T-helper 1 cell treated with Interleukin-12 subunit alpha and Interleukin-12 subunit beta and Interleukin-4 antibody, amounts not matched to agents 30 μg/mL and 1 μg/mL, for 36 hours (primary cell): Measurements from ENCODE around the gene CD93.

Experiments used
- H3K27ac Mint-ChIP-seq: one replicate; pipeline ENCODE4 v1.8.0; 2021; ENCODE audit warnings: mild to moderate bottlenecking, mixed read lengths
- H3K27me3 Mint-ChIP-seq: one replicate; pipeline ENCODE4 v1.8.0; 2021; ENCODE audit warnings: low read depth, mixed read lengths
- H3K36me3 Mint-ChIP-seq: one replicate; pipeline ENCODE4 v1.8.0; 2021; ENCODE audit warnings: low read depth, mixed read lengths
- H3K4me1 Mint-ChIP-seq: one replicate; pipeline ENCODE4 v1.8.0; 2021; ENCODE audit warnings: low read depth, mixed read lengths
- H3K4me3 Mint-ChIP-seq: one replicate; pipeline ENCODE4 v1.8.0; 2021; ENCODE audit warnings: mild to moderate bottlenecking, moderate library complexity, mixed read lengths
- H3K9me3 Mint-ChIP-seq: one replicate; pipeline ENCODE4 v1.8.0; 2021; ENCODE audit warnings: mixed read lengths

CD93 gene

GRCh38 chr20:23114448-23115082, 28.4 kb upstream of the CD93 start:
- Mint-ChIP-seq H3K9me3 (no peaks in the 10 kb centered on the region), H3K36me3 (no peaks in the 10 kb centered on the region), H3K27ac (no peak overlapping the region), H3K27me3 (no peaks in the 10 kb centered on the region), H3K4me1 (no peaks in the 10 kb centered on the region), H3K4me3 (no peak overlapping the region)

DNA sequence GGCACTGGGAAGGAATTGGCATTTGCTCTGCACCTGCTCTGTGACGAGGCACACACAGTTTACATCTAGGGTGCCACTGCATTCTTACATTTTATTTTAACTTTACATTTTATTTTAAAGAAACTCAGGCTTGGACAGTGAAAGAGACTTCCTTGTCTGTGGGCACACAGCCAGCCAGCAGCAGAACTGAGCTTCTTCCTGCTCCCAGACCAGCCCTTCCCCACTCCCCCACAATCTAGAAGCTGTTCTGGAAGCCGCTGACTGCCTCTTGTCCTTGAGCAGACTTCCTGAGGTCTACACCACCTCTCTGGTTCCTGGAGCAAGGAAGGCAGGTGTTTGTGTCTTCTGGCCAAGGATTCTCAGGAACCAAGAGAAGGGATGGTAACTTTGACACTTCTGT, 27.9 kb upstream of the CD93 start:
- Mint-ChIP-seq H3K36me3 (no peaks in the 10 kb centered on the region), H3K4me1 (no peaks in the 10 kb centered on the region), H3K27me3 (no peaks in the 10 kb centered on the region), H3K9me3 (no peaks in the 10 kb centered on the region), H3K27ac (no peak overlapping the region), H3K4me3 (no peak overlapping the region)

DNA sequence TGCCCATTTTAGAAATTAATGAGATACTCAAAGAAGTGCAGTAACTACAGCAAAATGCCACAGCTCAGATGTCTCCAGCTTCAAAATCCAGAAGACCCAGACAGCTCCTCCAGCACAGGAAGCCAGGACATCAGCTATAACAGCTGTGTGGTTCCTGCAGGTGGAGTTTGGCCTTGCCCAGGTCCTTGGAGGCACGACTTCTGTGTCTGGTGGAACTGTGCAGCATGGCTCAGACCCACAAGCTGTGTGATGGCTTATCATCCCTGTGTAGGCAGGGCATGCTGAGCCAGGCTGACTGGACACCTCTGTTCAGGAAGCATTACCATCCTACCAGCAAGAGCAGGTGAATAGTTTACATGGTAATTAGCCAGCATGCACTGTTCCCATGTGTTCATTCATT, 26.5 kb upstream of the CD93 start:
- Mint-ChIP-seq H3K27ac (no peak overlapping the region), H3K4me1 (no peaks in the 10 kb centered on the region), H3K4me3 (no peak overlapping the region), H3K36me3 (no peaks in the 10 kb centered on the region), H3K9me3 (no peaks in the 10 kb centered on the region), H3K27me3 (peaks cover 5% of the 10 kb centered on the region)

DNA sequence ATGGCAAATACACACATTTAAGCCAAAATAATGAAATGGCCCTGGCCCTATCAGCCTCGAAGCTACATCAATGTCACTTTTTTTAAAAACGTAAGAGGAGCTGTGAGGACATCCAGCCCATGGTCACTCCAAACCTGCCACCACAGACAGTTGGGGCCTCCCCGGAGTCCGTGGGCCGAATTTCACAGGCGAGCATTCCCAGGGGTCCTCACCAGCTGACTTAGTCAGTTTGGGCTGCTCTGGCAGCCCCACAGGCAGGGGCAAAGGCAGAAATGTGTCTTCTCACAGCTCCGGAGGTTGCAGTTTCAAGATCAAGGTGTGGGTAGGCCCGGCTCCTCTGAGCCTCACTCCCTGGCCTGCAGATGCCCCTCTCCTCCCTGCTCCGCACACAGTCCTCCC, 25.8 kb upstream of the CD93 start:
- H3K36me3 Mint-ChIP-seq: no peaks in the 10 kb centered on the region
- no peaks in the 10 kb centered on the region for H3K4me1 Mint-ChIP-seq
- no peak overlapping the region for H3K4me3 Mint-ChIP-seq
- no peaks in the 10 kb centered on the region for H3K9me3 Mint-ChIP-seq
- peaks cover 5% of the 10 kb centered on the region for H3K27me3 Mint-ChIP-seq
- no peak overlapping the region for H3K27ac Mint-ChIP-seq

DNA sequence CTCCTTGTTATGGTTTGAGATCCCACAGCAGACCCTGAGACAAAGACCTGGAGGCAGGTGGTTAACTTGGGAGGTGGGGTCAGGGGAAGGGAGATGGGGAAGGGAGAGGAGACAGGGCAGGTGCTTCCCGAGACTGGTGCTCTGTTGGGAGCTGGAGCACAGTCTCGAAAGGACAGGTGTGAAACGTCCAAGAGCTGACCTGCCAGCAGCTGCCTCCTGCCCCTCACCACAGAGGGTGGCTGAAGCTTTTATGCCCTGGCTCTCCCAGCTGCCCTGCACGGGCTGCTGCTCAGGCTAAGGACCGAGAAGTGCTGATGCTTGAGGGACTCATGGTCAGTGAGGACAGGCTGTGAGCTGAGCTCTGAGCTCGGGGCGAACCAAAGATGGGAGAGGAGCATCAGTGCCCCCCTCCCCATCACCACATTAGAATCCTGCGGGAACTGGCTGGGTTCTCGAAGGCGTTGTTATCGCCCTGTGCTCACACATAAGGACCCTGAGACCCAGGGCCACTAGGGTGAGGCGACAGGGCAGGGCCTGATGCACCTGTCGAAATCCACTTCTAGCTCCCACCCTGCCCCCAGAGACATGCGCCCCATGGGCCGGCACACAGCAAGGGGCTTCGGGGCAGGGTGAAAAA, 25.3 kb upstream of the CD93 start:
- H3K36me3 Mint-ChIP-seq: no peaks in the 10 kb centered on the region
- H3K4me1 Mint-ChIP-seq: no peaks in the 10 kb centered on the region
- H3K27me3 Mint-ChIP-seq: peaks cover 5% of the 10 kb centered on the region
- H3K4me3 Mint-ChIP-seq: no peak overlapping the region
- no peak overlapping the region for H3K27ac Mint-ChIP-seq
- H3K9me3 Mint-ChIP-seq: no peaks in the 10 kb centered on the region

- H3K4me3 Mint-ChIP-seq: no peak overlapping the region
- H3K27me3 Mint-ChIP-seq: peaks cover 5% of the 10 kb centered on the region
- H3K36me3 Mint-ChIP-seq: no peaks in the 10 kb centered on the region
- no peak overlapping the region for H3K27ac Mint-ChIP-seq
- no peaks in the 10 kb centered on the region for H3K9me3 Mint-ChIP-seq
- no peaks in the 10 kb centered on the region for H3K4me1 Mint-ChIP-seq
These were observed 22.7 kb upstream of the CD93 start for GRCh38 chr20:23108871-23109270.

GRCh38 chr20:23107466-23107865, 21.3 kb upstream of the CD93 start:
- Mint-ChIP-seq H3K4me1 (no peaks in the 10 kb centered on the region), H3K4me3 (no peak overlapping the region), H3K9me3 (no peaks in the 10 kb centered on the region), H3K27me3 (peaks cover 5% of the 10 kb centered on the region), H3K27ac (no peak overlapping the region), H3K36me3 (no peaks in the 10 kb centered on the region)

DNA sequence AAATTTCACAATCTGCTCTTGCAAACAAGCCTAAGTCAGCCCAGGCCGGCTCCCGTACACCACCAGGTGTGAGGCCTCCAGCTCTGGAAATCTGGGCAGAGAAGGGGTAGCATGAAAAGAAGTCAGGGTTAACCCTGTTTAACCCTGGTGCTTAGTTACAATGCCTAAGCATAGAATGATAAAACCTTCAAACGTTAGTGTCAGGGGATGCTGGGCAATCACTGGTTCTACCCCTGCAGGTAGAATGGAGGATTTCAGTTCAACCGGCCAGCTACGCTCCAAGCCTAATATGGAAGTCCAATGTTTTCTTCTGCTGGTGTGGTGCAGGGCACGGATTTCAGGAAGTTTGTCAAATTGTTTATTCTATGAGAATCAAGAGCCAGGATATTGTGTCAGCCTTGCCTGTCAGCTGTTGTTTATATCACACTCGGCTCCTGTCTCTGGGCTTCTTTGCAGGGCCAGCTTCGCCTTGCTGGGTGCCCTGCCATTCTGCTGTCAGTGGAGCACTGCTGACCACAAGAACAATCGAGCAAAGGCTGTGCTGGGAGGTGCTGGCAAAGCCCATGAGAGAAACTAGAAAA, 20.2 kb upstream of the CD93 start:
- Mint-ChIP-seq H3K4me3 (no peak overlapping the region), H3K9me3 (no peaks in the 10 kb centered on the region), H3K36me3 (no peaks in the 10 kb centered on the region), H3K27ac (no peak overlapping the region), H3K27me3 (peaks cover 5% of the 10 kb centered on the region), H3K4me1 (no peaks in the 10 kb centered on the region)

DNA sequence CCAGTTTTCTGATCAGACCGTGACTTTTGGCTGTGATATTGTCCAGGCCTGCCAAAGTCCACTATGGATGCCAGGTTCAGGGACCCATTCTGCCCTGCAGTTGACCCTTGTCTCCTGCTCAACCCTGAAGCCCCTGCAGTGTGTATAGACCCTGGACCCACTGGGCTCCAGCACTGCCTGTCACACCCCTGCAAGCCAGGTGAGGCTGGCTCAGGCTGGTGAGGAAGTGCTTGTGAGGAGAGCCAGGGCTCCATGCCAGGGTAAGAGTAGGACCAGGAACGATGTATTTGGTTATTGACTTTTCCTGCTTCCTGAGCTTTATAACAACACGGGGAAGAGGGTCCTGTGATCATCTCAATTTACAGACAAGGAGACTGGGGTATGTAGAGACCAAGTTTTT, 19.1 kb upstream of the CD93 start:
- no peak overlapping the region for H3K27ac Mint-ChIP-seq
- H3K36me3 Mint-ChIP-seq: no peaks in the 10 kb centered on the region
- peaks cover 5% of the 10 kb centered on the region for H3K27me3 Mint-ChIP-seq

GRCh38 chr20:23103284-23104018, 17.3 kb upstream of the CD93 start:
- Mint-ChIP-seq H3K4me3 (no peak overlapping the region), H3K27me3 (peaks cover 1% of the 10 kb centered on the region), H3K27ac (no peak overlapping the region), H3K36me3 (no peaks in the 10 kb centered on the region), H3K9me3 (no peaks in the 10 kb centered on the region), H3K4me1 (no peaks in the 10 kb centered on the region)

More for the DNA sequence above, 19.1 kb upstream of the CD93 start:
- no peaks in the 10 kb centered on the region for H3K4me1 Mint-ChIP-seq
- no peaks in the 10 kb centered on the region for H3K9me3 Mint-ChIP-seq
- no peak overlapping the region for H3K4me3 Mint-ChIP-seq

- no peaks in the 10 kb centered on the region for H3K27me3 Mint-ChIP-seq
- H3K4me3 Mint-ChIP-seq: no peak overlapping the region
- H3K9me3 Mint-ChIP-seq: no peaks in the 10 kb centered on the region
- no peaks in the 10 kb centered on the region for H3K4me1 Mint-ChIP-seq
- no peak overlapping the region for H3K27ac Mint-ChIP-seq
- no peaks in the 10 kb centered on the region for H3K36me3 Mint-ChIP-seq
These were observed 15.7 kb upstream of the CD93 start for GRCh38 chr20:23101696-23102406.

DNA sequence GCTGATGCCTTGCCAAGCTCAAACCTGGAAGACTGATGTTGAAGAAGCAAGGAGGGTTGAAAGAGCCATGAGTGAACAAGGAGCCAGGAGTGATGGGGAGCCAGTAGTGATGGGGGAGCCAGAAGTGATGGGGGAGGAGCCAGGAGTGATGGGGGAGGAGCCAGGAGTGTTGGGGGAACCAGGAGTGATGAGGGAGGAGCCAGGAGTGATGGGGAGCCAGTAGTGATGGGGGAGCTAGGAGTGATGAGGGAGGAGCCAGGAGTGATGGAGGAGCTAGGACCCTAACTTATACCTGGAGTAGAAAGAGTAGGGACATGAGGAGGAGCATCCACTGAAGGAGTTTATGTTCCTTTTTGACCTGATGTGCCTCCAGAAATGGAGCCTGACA, 14.6 kb upstream of the CD93 start:
- H3K36me3 Mint-ChIP-seq: no peaks in the 10 kb centered on the region
- H3K9me3 Mint-ChIP-seq: no peaks in the 10 kb centered on the region
- no peaks in the 10 kb centered on the region for H3K4me1 Mint-ChIP-seq
- H3K4me3 Mint-ChIP-seq: no peak overlapping the region
- no peak overlapping the region for H3K27ac Mint-ChIP-seq
- H3K27me3 Mint-ChIP-seq: no peaks in the 10 kb centered on the region

DNA sequence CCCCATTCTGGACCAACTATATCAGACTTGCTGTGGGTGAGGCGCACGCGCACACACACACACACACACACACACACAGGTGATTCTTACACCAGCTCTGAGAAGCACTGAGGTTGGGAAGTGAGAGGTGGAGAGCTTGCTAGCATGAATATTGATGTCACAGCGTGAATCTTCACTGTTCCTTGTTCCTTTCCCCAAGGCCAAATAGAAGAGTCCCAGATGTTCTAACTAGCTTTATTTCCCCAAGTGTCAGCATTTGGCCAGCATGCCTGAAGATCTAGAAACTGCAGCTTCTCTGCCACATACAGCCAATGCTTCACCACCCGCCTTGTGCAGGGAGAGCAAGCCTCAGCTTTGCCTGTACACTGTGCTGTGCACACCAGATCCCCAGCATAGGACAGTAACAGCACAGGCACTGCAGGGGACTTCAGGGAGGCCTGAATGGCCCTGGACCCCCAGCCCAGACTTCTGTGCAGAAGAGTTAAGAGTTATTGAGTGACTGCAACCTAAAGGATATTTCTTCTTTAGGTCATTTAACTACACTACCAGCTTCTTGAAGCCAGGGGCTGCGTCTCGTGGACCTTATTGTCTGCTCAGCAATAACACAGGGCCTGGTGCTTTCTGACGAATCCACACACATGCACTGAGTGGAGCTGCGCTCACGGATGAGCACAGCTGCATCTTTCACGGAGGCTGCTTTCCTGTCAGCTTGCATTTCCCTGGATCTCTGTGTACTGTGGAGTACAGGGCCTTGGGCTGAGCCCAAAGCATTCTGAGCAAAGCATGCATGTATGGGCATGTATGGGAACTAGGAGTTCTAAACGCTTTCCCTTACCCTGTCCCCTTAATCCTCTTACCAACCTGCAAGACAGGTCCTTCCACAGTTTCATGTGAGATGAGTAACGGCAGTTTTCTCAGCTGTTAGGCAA, 13.9 kb upstream of the CD93 start:
- H3K27ac Mint-ChIP-seq: no peak overlapping the region
- no peaks in the 10 kb centered on the region for H3K9me3 Mint-ChIP-seq
- H3K4me1 Mint-ChIP-seq: no peaks in the 10 kb centered on the region
- H3K4me3 Mint-ChIP-seq: no peak overlapping the region
- H3K36me3 Mint-ChIP-seq: no peaks in the 10 kb centered on the region
- H3K27me3 Mint-ChIP-seq: peaks cover 2% of the 10 kb centered on the region
